Measurements from ENCODE around the gene MYL7. TPM values are rescaled to one million over a fixed set of nuclear protein-coding genes. Genes with fewer than 3 reads are reported as not detected.

The MYL7 gene
- total RNA-seq, 1 experiment from 2014 or later: 5.7 TPM

GRCh38 chr7:44103923-44104859, 36.9 kb downstream of the MYL7 start, which contains the start of gene AEBP1:
AEBP1 (plus strand) TSS chr7:44104345; CDS start chr7:44104666, 321 bp downstream.
- H4K91ac ChIP-seq (ENCODE audit: insufficient read length, low read depth, low read length): no peak within 1 kb of the TSS
- H4K20me1 ChIP-seq (ENCODE audit: control insufficient read depth, insufficient read depth, insufficient read length): no peaks in the 10 kb centered on the region
- no peak within 1 kb of the TSS for H2BK15ac ChIP-seq (ENCODE audit: low read depth, low read length)
- no CpG with 5 or more reads among the region's 87 CpGs for WGBS (ENCODE audit: extremely low coverage, insufficient read length, low lambda C conversion rate)
- no peak within 1 kb of the TSS for H2AFZ ChIP-seq (ENCODE audit: low read length)
- H3K4me3 Mint-ChIP-seq: peak within 1 kb of the TSS; percentile 74 to 85
- peaks cover 32% of the 10 kb centered on the region for H3K27me3 Mint-ChIP-seq (ENCODE audit: low read depth)
- no peak within 1 kb of the TSS for H3K23ac ChIP-seq (ENCODE audit: insufficient read length, low read depth, low read length)
- no peak within 1 kb of the TSS for H2BK5ac ChIP-seq (ENCODE audit: insufficient read length, low read length)
- no peak within 1 kb of the TSS for H3K14ac ChIP-seq (ENCODE audit: insufficient read depth, low read length)
- no peak within 1 kb of the TSS for H2BK20ac ChIP-seq (ENCODE audit: low read depth, low read length, poor library complexity, severe bottlenecking)
- H3K79me2 ChIP-seq (ENCODE audit: insufficient read depth, low read length): no peaks in the 10 kb centered on the region
- H3K4me1 Mint-ChIP-seq: peaks cover 11 to 21% of the 10 kb centered on the region in 2 experiments
- H3K9me3 Mint-ChIP-seq: no peaks in the 10 kb centered on the region
- H3K36me3 Mint-ChIP-seq (ENCODE audit: insufficient read depth in 1 of 3, low read depth in 3 of 3): peaks cover 0 to 6% (median 2%) of the 10 kb centered on the region in 3 experiments; a peak in 4 of 7 replicates
- H3K27me3 ChIP-seq (ENCODE audit: insufficient read depth, low read length): no peaks in the 10 kb centered on the region; the same call in 1 of the 2 replicates
- H2BK12ac ChIP-seq (ENCODE audit: insufficient read length, low read depth, low read length): no peak within 1 kb of the TSS
- no peak within 1 kb of the TSS for H3K27ac Mint-ChIP-seq
- no peaks in the 10 kb centered on the region for H3K9me3 ChIP-seq (ENCODE audit: control insufficient read depth, low read depth, low read length)
- H3K79me1 ChIP-seq (ENCODE audit: insufficient read depth, low read depth, low read length, poor library complexity, severe bottlenecking): no peaks in the 10 kb centered on the region
- H3K27ac ChIP-seq (ENCODE audit: insufficient read length, low read depth, low read length): no peak within 1 kb of the TSS
- no peak within 1 kb of the TSS for H3K4ac ChIP-seq (ENCODE audit: low read depth, low read length)
- no peak within 1 kb of the TSS for H3K56ac ChIP-seq (ENCODE audit: insufficient read length, low read depth, low read length)
- no peak within 1 kb of the TSS for H2BK120ac ChIP-seq (ENCODE audit: low read depth, low read length, poor library complexity, severe bottlenecking)
- H3K23me2 ChIP-seq (ENCODE audit: insufficient read length, low read depth, low read length, poor library complexity, severe bottlenecking): peaks cover 10% of the 10 kb centered on the region
- no peak within 1 kb of the TSS for H3T11ph ChIP-seq (ENCODE audit: low read length)
- TF ChIP-seq CTCF (conservative IDR thresholded peaks at IDR 0.05): no peak
- H3K4me2 ChIP-seq (ENCODE audit: insufficient read depth, insufficient read length, low read length): peak within 1 kb of the TSS; percentile 52
- no peak within 1 kb of the TSS for H2AK5ac ChIP-seq (ENCODE audit: insufficient read length, low read length)
- no peak within 1 kb of the TSS for H3K18ac ChIP-seq (ENCODE audit: insufficient read length, low read depth, low read length)
- H3K4me1 ChIP-seq (ENCODE audit: insufficient read depth, low read length): no peaks in the 10 kb centered on the region; the same call in 1 of the 2 replicates
- DNase-seq: peak; percentile 73
- H4K5ac ChIP-seq (ENCODE audit: insufficient read length, low read depth, low read length): no peak within 1 kb of the TSS
- no peak within 1 kb of the TSS for H3K9ac ChIP-seq (ENCODE audit: extremely low read depth, insufficient read length, low read length)
- no peak within 1 kb of the TSS for H4K8ac ChIP-seq (replicated peaks; ENCODE audit: insufficient read length, low read depth, low read length)

Data from H9 (cell line).